ENCODE results near the gene PRDX3. TPM values are rescaled to one million over a fixed set of nuclear protein-coding genes. Genes with fewer than 3 reads are reported as not detected.
A peak's percentile ranks its signal among the peaks of the same experiment; 100 is the strongest.
"Not testable (repeated sequence)": the region's sequence is repeated elsewhere in the genome, so short reads cannot be mapped to it uniquely, and the experiment has no call there.

Gene PRDX3
- total RNA-seq, 1 experiment from 2014 or later = 234 TPM

GRCh38 chr10:119153661-119154060 lies 25.0 kb downstream of the PRDX3 start:
- TF ChIP-seq EZH2 (IDR thresholded peaks at IDR 0.05; ENCODE audit: borderline replicate concordance, low read depth, low read length, poor library complexity, severe bottlenecking) (no peak), CTCF (conservative IDR thresholded peaks at IDR 0.05; ENCODE audit: low read depth, low read length) (no peak)
- H3K27me3 ChIP-seq (replicated peaks; ENCODE audit: insufficient read depth, low read depth, low read length, poor library complexity) = no peaks in the 10 kb centered on the region
- intact Hi-C loops (cut with micrococcal nuclease; ENCODE audit: unreplicated experiment) = no loop called here
- H3K4me3 ChIP-seq (ENCODE audit: low read depth, low read length, poor library complexity, severe bottlenecking) = no peak overlapping the region
- ChIA-PET POLR2A (ENCODE audit: low non-redundant PET) (no interaction called here), CTCF (no interaction called here)
- no peak overlapping the region for H3K27ac ChIP-seq (ENCODE audit: low read depth, low read length, poor library complexity, severe bottlenecking)
- no peaks in the 10 kb centered on the region for H3K9me3 ChIP-seq (ENCODE audit: low read depth, low read length, poor library complexity, severe bottlenecking)
- no peaks in the 10 kb centered on the region for H3K4me1 ChIP-seq (ENCODE audit: insufficient read depth, low read length, poor library complexity, severe bottlenecking)
- H3K36me3 ChIP-seq (ENCODE audit: insufficient read depth, low read length, poor library complexity, severe bottlenecking) = peaks cover 64% of the 10 kb centered on the region
- BruUV-seq (replicated peaks) = no TSS peak
- no peak for DNase-seq (ENCODE audit: low spot score)

- no peak for DNase-seq (ENCODE audit: low spot score)
- no TSS peak for BruUV-seq (replicated peaks)
- intact Hi-C loops (cut with micrococcal nuclease; ENCODE audit: unreplicated experiment) = no loop called here
- Histone ChIP-seq H3K4me3 (ENCODE audit: low read depth, low read length, poor library complexity, severe bottlenecking) (no peak overlapping the region), H3K27ac (ENCODE audit: low read depth, low read length, poor library complexity, severe bottlenecking) (no peak overlapping the region), H3K4me1 (ENCODE audit: insufficient read depth, low read length, poor library complexity, severe bottlenecking) (no peaks in the 10 kb centered on the region), H3K27me3 (replicated peaks; ENCODE audit: insufficient read depth, low read depth, low read length, poor library complexity) (no peaks in the 10 kb centered on the region), H3K9me3 (ENCODE audit: low read depth, low read length, poor library complexity, severe bottlenecking) (no peaks in the 10 kb centered on the region), H3K36me3 (ENCODE audit: insufficient read depth, low read length, poor library complexity, severe bottlenecking) (peaks cover 64% of the 10 kb centered on the region)
- POLR2A ChIA-PET (ENCODE audit: low non-redundant PET) = no interaction called here
- no peak for TF ChIP-seq CTCF (conservative IDR thresholded peaks at IDR 0.05; ENCODE audit: low read depth, low read length)
- no peak for TF ChIP-seq EZH2 (IDR thresholded peaks at IDR 0.05; ENCODE audit: borderline replicate concordance, low read depth, low read length, poor library complexity, severe bottlenecking)
- CTCF ChIA-PET = no interaction called here
Observed at GRCh38 chr10:119153041-119153440, 25.6 kb downstream of the PRDX3 start.

- DNase-seq (ENCODE audit: low spot score); BruUV-seq (replicated peaks); H3K4me1 ChIP-seq (ENCODE audit: insufficient read depth, low read length, poor library complexity, severe bottlenecking); POLR2A ChIA-PET (ENCODE audit: low non-redundant PET); CTCF ChIA-PET; H3K27ac ChIP-seq (ENCODE audit: low read depth, low read length, poor library complexity, severe bottlenecking); H3K4me3 ChIP-seq (ENCODE audit: low read depth, low read length, poor library complexity, severe bottlenecking); H3K27me3 ChIP-seq (replicated peaks; ENCODE audit: insufficient read depth, low read depth, low read length, poor library complexity); intact Hi-C loops (cut with micrococcal nuclease; ENCODE audit: unreplicated experiment); H3K9me3 ChIP-seq (ENCODE audit: low read depth, low read length, poor library complexity, severe bottlenecking): not testable (repeated sequence)
- H3K36me3 ChIP-seq (ENCODE audit: insufficient read depth, low read length, poor library complexity, severe bottlenecking) = peaks cover 65% of the 10 kb centered on the region
Observed at GRCh38 chr10:119151601-119152000, 27.0 kb downstream of the PRDX3 start.

GRCh38 chr10:119149729-119150128 lies 28.9 kb downstream of the PRDX3 start:
- CTCF ChIA-PET = no interaction called here
- no peaks in the 10 kb centered on the region for H3K9me3 ChIP-seq (ENCODE audit: low read depth, low read length, poor library complexity, severe bottlenecking)
- H3K4me1 ChIP-seq (ENCODE audit: insufficient read depth, low read length, poor library complexity, severe bottlenecking) = no peaks in the 10 kb centered on the region
- POLR2A ChIA-PET (ENCODE audit: low non-redundant PET) = no interaction called here
- no peak overlapping the region for H3K4me3 ChIP-seq (ENCODE audit: low read depth, low read length, poor library complexity, severe bottlenecking)
- peak; percentile 26 for DNase-seq (ENCODE audit: low spot score)
- peak; percentile 46 for TF ChIP-seq CTCF (conservative IDR thresholded peaks at IDR 0.05; ENCODE audit: low read depth, low read length)
- no peak for TF ChIP-seq EZH2 (IDR thresholded peaks at IDR 0.05; ENCODE audit: borderline replicate concordance, low read depth, low read length, poor library complexity, severe bottlenecking)
- H3K27ac ChIP-seq (ENCODE audit: low read depth, low read length, poor library complexity, severe bottlenecking) = no peak overlapping the region
- no peaks in the 10 kb centered on the region for H3K27me3 ChIP-seq (replicated peaks; ENCODE audit: insufficient read depth, low read depth, low read length, poor library complexity)
- intact Hi-C loops (cut with micrococcal nuclease; ENCODE audit: unreplicated experiment) = no loop called here
- H3K36me3 ChIP-seq (ENCODE audit: insufficient read depth, low read length, poor library complexity, severe bottlenecking) = peaks cover 55% of the 10 kb centered on the region
- BruUV-seq (replicated peaks) = no TSS peak

All from A673 (cell line).